ENCODE measurements around the gene PAFAH1B2. TPM values are rescaled to one million over a fixed set of nuclear protein-coding genes. Genes with fewer than 3 reads are reported as not detected.

The PAFAH1B2 gene
- total RNA-seq, 2 donors from 2014 or later = 114 to 115 TPM

DNA sequence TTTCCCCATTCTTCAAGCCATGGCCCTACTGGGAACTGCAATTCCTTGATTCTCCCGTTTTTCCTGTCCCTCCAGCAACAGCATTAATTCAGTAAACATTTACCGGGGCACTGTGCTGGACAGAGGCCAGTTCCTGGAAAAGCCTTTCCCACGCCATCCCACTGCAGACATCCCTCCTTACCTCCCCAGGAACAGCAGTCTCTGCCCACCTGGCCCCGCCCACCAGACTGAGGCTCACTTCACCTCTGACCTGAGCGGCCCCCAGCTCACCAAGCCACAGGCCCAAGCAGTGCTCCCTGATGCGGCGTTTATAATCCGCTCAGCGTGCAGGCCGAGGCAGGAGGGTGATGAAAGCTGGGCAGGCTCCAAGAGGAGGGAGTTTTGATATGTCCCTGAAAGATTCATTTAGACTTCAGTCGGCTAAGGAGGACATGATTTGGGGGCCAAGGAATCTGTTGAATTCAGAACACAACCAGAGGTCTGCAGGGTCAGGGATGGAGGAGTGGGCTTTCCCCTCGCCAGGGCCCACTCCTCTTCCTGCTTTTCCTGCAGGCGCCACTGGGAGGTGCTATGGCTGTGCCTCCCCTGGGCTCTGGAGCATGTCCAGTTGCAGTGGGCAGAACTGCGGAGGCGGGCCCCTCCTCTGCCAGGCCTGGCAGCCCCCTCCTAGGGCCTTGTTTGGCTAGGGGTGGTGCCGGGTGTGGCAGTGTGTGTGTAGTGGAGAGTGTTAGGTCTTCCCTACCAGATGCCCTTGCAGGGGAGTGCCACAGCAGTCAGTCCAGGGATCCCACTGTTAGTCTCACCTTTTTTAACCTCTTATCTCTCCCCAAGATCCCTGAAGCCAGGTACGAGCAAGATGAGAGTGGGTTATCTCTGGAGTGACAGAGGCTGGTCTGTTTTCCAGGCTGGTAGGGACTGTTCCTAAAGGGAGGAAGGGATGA lies 53.7 kb downstream of the PAFAH1B2 start:
- TF ChIP-seq, protein P1, sequence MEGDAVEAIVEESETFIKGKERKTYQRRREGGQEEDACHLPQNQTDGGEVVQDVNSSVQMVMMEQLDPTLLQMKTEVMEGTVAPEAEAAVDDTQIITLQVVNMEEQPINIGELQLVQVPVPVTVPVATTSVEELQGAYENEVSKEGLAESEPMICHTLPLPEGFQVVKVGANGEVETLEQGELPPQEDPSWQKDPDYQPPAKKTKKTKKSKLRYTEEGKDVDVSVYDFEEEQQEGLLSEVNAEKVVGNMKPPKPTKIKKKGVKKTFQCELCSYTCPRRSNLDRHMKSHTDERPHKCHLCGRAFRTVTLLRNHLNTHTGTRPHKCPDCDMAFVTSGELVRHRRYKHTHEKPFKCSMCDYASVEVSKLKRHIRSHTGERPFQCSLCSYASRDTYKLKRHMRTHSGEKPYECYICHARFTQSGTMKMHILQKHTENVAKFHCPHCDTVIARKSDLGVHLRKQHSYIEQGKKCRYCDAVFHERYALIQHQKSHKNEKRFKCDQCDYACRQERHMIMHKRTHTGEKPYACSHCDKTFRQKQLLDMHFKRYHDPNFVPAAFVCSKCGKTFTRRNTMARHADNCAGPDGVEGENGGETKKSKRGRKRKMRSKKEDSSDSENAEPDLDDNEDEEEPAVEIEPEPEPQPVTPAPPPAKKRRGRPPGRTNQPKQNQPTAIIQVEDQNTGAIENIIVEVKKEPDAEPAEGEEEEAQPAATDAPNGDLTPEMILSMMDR (conservative IDR thresholded peaks at IDR 0.05) = peak; percentile 89
- H3K4me1 Mint-ChIP-seq = peaks cover 33% of the 10 kb centered on the region
- Histone ChIP-seq H3K9ac (ENCODE audit: extremely low read depth, low read length, poor library complexity, severe bottlenecking) (peak overlapping the region; percentile 86), H3K9me3 (ENCODE audit: control insufficient read depth, low read length) (no peaks in the 10 kb centered on the region), H3K36me3 (ENCODE audit: control insufficient read depth, insufficient read depth, low read length) (peaks cover 15% of the 10 kb centered on the region), H3K4me3 (ENCODE audit: low read length) (peak overlapping the region; percentile 88), H3K4me1 (ENCODE audit: control insufficient read depth, insufficient read depth, low read length) (peaks cover 13% of the 10 kb centered on the region), H3K27me3 (ENCODE audit: control insufficient read depth, insufficient read depth, low read length, poor library complexity, severe bottlenecking) (no peaks in the 10 kb centered on the region), H3K27ac (ENCODE audit: low read depth, low read length) (no peak overlapping the region)
- peak overlapping the region; percentile 64 for H3K4me3 Mint-ChIP-seq
- DNase-seq = peak; percentile 94
- H3K27me3 Mint-ChIP-seq (ENCODE audit: insufficient read depth) = no peaks in the 10 kb centered on the region
- peak overlapping the region; percentile 88 for H3K27ac Mint-ChIP-seq
- no peaks in the 10 kb centered on the region for H3K9me3 Mint-ChIP-seq
- H3K36me3 Mint-ChIP-seq (ENCODE audit: low read depth) = peaks cover 23% of the 10 kb centered on the region
- WGBS, 2 experiments (ENCODE audit: insufficient coverage in 1 of 2, insufficient read length in 1 of 2) = 64 to 83% methylated on average over 8 to 17 of the region's 17 CpGs

DNA sequence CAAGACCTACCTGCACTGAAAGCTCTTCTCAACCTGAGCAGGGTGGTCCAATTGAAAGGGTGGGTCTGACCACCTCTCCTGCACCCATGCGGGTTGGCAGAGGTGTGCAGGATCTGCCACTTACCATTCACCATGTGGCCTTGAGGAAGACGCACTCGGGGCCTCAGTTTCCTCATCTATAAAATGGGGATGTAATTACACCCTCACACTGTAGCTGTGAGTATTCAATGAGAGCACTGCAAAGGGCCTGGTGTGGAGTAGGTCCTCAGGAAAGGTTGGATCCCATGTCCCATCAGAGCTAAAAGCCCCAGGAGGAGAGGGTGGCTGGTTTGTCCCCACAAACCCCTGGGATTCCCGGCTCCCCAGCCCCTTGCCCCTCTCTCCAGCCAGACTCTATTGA lies 54.5 kb downstream of the PAFAH1B2 start:
- Histone ChIP-seq H3K4me1 (ENCODE audit: control insufficient read depth, insufficient read depth, low read length) (peaks cover 13% of the 10 kb centered on the region), H3K9ac (ENCODE audit: extremely low read depth, low read length, poor library complexity, severe bottlenecking) (peak overlapping the region; percentile 86), H3K27ac (ENCODE audit: low read depth, low read length) (peak overlapping the region; percentile 59), H3K27me3 (ENCODE audit: control insufficient read depth, insufficient read depth, low read length, poor library complexity, severe bottlenecking) (no peaks in the 10 kb centered on the region), H3K4me3 (ENCODE audit: low read length) (peak overlapping the region; percentile 88), H3K36me3 (ENCODE audit: control insufficient read depth, insufficient read depth, low read length) (peaks cover 23% of the 10 kb centered on the region), H3K9me3 (ENCODE audit: control insufficient read depth, low read length) (no peaks in the 10 kb centered on the region)
- H3K4me1 Mint-ChIP-seq = peaks cover 37% of the 10 kb centered on the region
- H3K27ac Mint-ChIP-seq = peak overlapping the region; percentile 88
- H3K4me3 Mint-ChIP-seq = peak overlapping the region; percentile 64
- WGBS, 2 experiments (ENCODE audit: insufficient coverage in 1 of 2, insufficient read length in 1 of 2) = 62% methylated on average over 4 of the region's 4 CpGs; no CpG with 5 or more reads in 1 of the 2 experiments
- DNase-seq = no peak
- no peaks in the 10 kb centered on the region for H3K27me3 Mint-ChIP-seq (ENCODE audit: insufficient read depth)
- no peaks in the 10 kb centered on the region for H3K9me3 Mint-ChIP-seq
- TF ChIP-seq, protein P1 (conservative IDR thresholded peaks at IDR 0.05) = no peak
- H3K36me3 Mint-ChIP-seq (ENCODE audit: low read depth) = peaks cover 27% of the 10 kb centered on the region

DNA sequence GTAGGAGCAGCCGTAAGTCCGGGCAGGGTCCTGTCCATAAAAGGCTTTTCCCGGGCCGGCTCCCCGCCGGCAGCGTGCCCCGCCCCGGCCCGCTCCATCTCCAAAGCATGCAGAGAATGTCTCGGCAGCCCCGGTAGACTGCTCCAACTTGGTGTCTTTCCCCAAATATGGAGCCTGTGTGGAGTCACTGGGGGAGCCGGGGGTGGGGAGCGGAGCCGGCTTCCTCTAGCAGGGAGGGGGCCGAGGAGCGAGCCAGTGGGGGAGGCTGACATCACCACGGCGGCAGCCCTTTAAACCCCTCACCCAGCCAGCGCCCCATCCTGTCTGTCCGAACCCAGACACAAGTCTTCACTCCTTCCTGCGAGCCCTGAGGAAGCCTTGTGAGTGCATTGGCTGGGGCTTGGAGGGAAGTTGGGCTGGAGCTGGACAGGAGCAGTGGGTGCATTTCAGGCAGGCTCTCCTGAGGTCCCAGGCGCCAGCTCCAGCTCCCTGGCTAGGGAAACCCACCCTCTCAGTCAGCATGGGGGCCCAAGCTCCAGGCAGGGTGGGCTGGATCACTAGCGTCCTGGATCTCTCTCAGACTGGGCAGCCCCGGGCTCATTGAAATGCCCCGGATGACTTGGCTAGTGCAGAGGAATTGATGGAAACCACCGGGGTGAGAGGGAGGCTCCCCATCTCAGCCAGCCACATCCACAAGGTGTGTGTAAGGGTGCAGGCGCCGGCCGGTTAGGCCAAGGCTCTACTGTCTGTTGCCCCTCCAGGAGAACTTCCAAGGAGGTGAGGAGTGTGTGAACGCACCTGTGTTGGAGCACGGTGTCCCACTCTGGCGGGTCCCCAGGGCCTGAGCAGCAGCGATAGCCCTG lies 55.2 kb downstream of the PAFAH1B2 start, which contains the start of gene TAGLN:
Gene TAGLN (plus strand): TSS at position 318 of the 863 bp plus-strand sequence. CDS start 3,644 bp downstream, outside the sequence.
- H3K9ac ChIP-seq (ENCODE audit: extremely low read depth, low read length, poor library complexity, severe bottlenecking) = peak within 1 kb of the TSS; percentile 86
- Mint-ChIP-seq H3K36me3 (ENCODE audit: low read depth) (peaks cover 32% of the 10 kb centered on the region), H3K27ac (peak within 1 kb of the TSS; percentile 88), H3K27me3 (ENCODE audit: insufficient read depth) (no peaks in the 10 kb centered on the region), H3K4me3 (peak within 1 kb of the TSS; percentile 64), H3K9me3 (no peaks in the 10 kb centered on the region), H3K4me1 (peaks cover 42% of the 10 kb centered on the region)
- H3K27ac ChIP-seq (ENCODE audit: low read depth, low read length) = peak within 1 kb of the TSS; percentile 75
- 0 to 8% methylated on average over 7 to 34 of the region's 34 CpGs for WGBS, 2 experiments (ENCODE audit: insufficient coverage in 1 of 2, insufficient read length in 1 of 2)
- peaks cover 13% of the 10 kb centered on the region for H3K4me1 ChIP-seq (ENCODE audit: control insufficient read depth, insufficient read depth, low read length)
- H3K27me3 ChIP-seq (ENCODE audit: control insufficient read depth, insufficient read depth, low read length, poor library complexity, severe bottlenecking) = no peaks in the 10 kb centered on the region
- DNase-seq = peak; percentile 97
- peaks cover 30% of the 10 kb centered on the region for H3K36me3 ChIP-seq (ENCODE audit: control insufficient read depth, insufficient read depth, low read length)
- H3K9me3 ChIP-seq (ENCODE audit: control insufficient read depth, low read length) = no peaks in the 10 kb centered on the region
- TF ChIP-seq, protein P1 (conservative IDR thresholded peaks at IDR 0.05) = no peak
- peak within 1 kb of the TSS; percentile 88 for H3K4me3 ChIP-seq (ENCODE audit: low read length)

Measured in endodermal cell (in vitro differentiated cells).